B cell (primary cell): ENCODE data around the gene PARP3. TPM values are rescaled to one million over a fixed set of nuclear protein-coding genes. Genes with fewer than 3 reads are reported as not detected.

ENCODE experiments used
- ATAC-seq: fragments of 200-7000 bp; cut with Tn5 transposase; one replicate; pipeline ENCODE4 v1.10.0; 2021; ENCODE audit warnings: low read depth, mild to moderate bottlenecking, moderate number of reproducible peaks, moderate library complexity
- CTCF ChIA-PET: fragments of 350-600 bp; sonication (Branson Sonifier 250); formaldehyde crosslinking; loops from one replicate; lab custom pipeline; 2021; ENCODE audit warnings: antibody characterized with exemption, inconsistent platforms; lab: Charles Lee
- POLR2A ChIA-PET: fragments of 350-600 bp; sonication (Branson Sonifier 250); formaldehyde crosslinking; loops from one replicate; lab custom pipeline; 2021; ENCODE audit warnings: antibody characterized with exemption; lab: Charles Lee
- DNase-seq: peaks from one replicate; pipeline ENCODE4 v3.0.0; 2013
- H2AFZ ChIP-seq: 2 replicates; pipeline ENCODE4 v1.6.1; 2012; ENCODE audit warnings: mild to moderate bottlenecking, low read depth, low read length; ENCODE audit not compliant: insufficient read depth, poor library complexity, severe bottlenecking
- H3K27ac ChIP-seq, 2 donors: 1 replicate in 1 of 2; 2 replicates in 1 of 2; pipeline ENCODE4 v1.5.1; 2012 to 2013; ENCODE audit warnings: low read length in 2 of 2, mild to moderate bottlenecking in 2 of 2, moderate library complexity in 1 of 2
- H3K27me3 ChIP-seq, 4 experiments: fragments of 200-600 bp in 1 of 4; sonication (generic) in 1 of 4; replicated peaks in 1 of 4; 1 replicate in 2 of 4; 2 replicates in 2 of 4; pipeline versions ENCODE4 v1.6.1 to v1.7.0; 2013 to 2016; ENCODE audit warnings: low read length in 3 of 4, mild to moderate bottlenecking in 2 of 4, mixed read lengths in 1 of 4, moderate library complexity in 1 of 4; ENCODE audit not compliant: insufficient read depth in 4 of 4, control insufficient read depth in 3 of 4; ENCODE audit errors: control extremely low read depth in 1 of 4
- H3K36me3 ChIP-seq, 2 experiments: replicated peaks in 1 of 2; 1 replicate in 1 of 2; 2 replicates in 1 of 2; pipeline versions ENCODE4 v1.6.1 to v1.7.1; 2013; ENCODE audit warnings: low read length in 1 of 2; ENCODE audit not compliant: insufficient read depth in 2 of 2, control insufficient read depth in 1 of 2; ENCODE audit errors: control extremely low read depth in 1 of 2, extremely low read depth in 1 of 2
- H3K4me1 ChIP-seq, 2 donors: fragments of 200-600 bp in 1 of 2; sonication (generic) in 1 of 2; 1 replicate in 1 of 2; 2 replicates in 1 of 2; pipeline versions ENCODE4 v1.5.1 to v1.6.1; 2013 to 2017; ENCODE audit warnings: low read length in 2 of 2; ENCODE audit not compliant: control insufficient read depth in 2 of 2, insufficient read depth in 2 of 2
- H3K4me2 ChIP-seq: replicated peaks from 2 replicates; pipeline ENCODE3; 2012; ENCODE audit warnings: mild to moderate bottlenecking, low read depth, low read length; ENCODE audit not compliant: poor library complexity, severe bottlenecking
- H3K4me3 ChIP-seq, 5 experiments: fragments of 200-600 bp in 1 of 5; sonication (generic) in 1 of 5; 1 replicate in 3 of 5; 2 replicates in 2 of 5; pipeline versions ENCODE4 v1.5.1 to v1.7.0; 2011 to 2016; ENCODE audit warnings: low read length in 4 of 5, mild to moderate bottlenecking in 4 of 5, low read depth in 2 of 5, control low read depth in 1 of 5, moderate library complexity in 1 of 5; ENCODE audit not compliant: insufficient read depth in 1 of 5; ENCODE audit errors: control extremely low read depth in 1 of 5, extremely low read depth in 1 of 5
- H3K79me2 ChIP-seq: fragments of 200-600 bp; sonication (generic); one replicate; pipeline ENCODE4 v1.6.0; 2016; ENCODE audit warnings: low read length; ENCODE audit not compliant: control insufficient read depth, insufficient read depth
- H3K9ac ChIP-seq: fragments of 200-600 bp; sonication (generic); 2 replicates; pipeline ENCODE4 v1.6.1; 2017; ENCODE audit warnings: mild to moderate bottlenecking, low read length, moderate library complexity
- H3K9me3 ChIP-seq, 3 donors: one replicate each; pipeline versions ENCODE4 v1.6.1 to v1.7.1; 2013; ENCODE audit warnings: low read length in 2 of 3; ENCODE audit not compliant: control insufficient read depth in 2 of 3, insufficient read depth in 1 of 3; ENCODE audit errors: control extremely low read depth in 1 of 3
- H4K20me1 ChIP-seq: 2 replicates; pipeline ENCODE4 v1.6.0; 2012; ENCODE audit warnings: mild to moderate bottlenecking, low read length; ENCODE audit not compliant: insufficient read depth, control insufficient read depth, poor library complexity, severe bottlenecking
- H3K27ac Mint-ChIP-seq: one replicate; pipeline ENCODE4 v1.8.0; 2021; ENCODE audit warnings: mixed read lengths
- H3K27me3 Mint-ChIP-seq: one replicate; pipeline ENCODE4 v1.8.0; 2021; ENCODE audit warnings: mixed read lengths
- H3K4me1 Mint-ChIP-seq: one replicate; pipeline ENCODE4 v1.8.0; 2021; ENCODE audit warnings: mixed read lengths
- H3K4me3 Mint-ChIP-seq: one replicate; pipeline ENCODE4 v1.8.0; 2021; ENCODE audit warnings: mixed read lengths
- H3K9me3 Mint-ChIP-seq: one replicate; pipeline ENCODE4 v1.8.0; 2022; ENCODE audit warnings: mixed read lengths; ENCODE audit not compliant: insufficient read depth
- CTCF ChIP-seq: fragments of 200-600 bp; IDR thresholded peaks from one replicate; pipeline ENCODE4 v1.8.0; 2022; ENCODE audit warnings: antibody characterized with exemption, mild to moderate bottlenecking
- EZH2 ChIP-seq: IDR thresholded peaks from 2 replicates; pipeline ENCODE4 v1.6.1; 2012; ENCODE audit warnings: borderline replicate concordance, low read depth, mild to moderate bottlenecking, moderate library complexity, low read length; ENCODE audit not compliant: insufficient read depth, poor library complexity, severe bottlenecking
- WGBS: methylation state at CpG from one replicate; pipeline ENCODE4 v1.1.5; 2013; ENCODE audit warnings: missing lambda C conversion rate; ENCODE audit not compliant: insufficient coverage; 5-methylcytosine and 5-hydroxymethylcytosine counted together
- intact Hi-C: fragments of 100-400 bp; cut with micrococcal nuclease; formaldehyde crosslinking; loops from one replicate; pipeline ENCODE4 v1.10.0; 2022
- polyA plus RNA-seq: library from polyadenylated mRNA; depleted of rRNA; stranded (reverse); fragments of >200 nt; gene quantifications from 2 replicates; pipeline ENCODE4 v1.2.3, GENCODE V29; 2012
- total RNA-seq, 2 donors: library from RNA; stranded (reverse); fragments of 120-200 nt in 1 of 2; gene quantifications; 1 replicate in 1 of 2; 2 replicates in 1 of 2; pipeline versions ENCODE4 v1.2.3 to v1.2.4, GENCODE V29; 2013 to 2022

Gene PARP3
- total and polyA plus RNA-seq, 2 donors (not counting 1 experiment from before 2014, with no cell fraction given): 17.7 to 29.7 TPM

DNA sequence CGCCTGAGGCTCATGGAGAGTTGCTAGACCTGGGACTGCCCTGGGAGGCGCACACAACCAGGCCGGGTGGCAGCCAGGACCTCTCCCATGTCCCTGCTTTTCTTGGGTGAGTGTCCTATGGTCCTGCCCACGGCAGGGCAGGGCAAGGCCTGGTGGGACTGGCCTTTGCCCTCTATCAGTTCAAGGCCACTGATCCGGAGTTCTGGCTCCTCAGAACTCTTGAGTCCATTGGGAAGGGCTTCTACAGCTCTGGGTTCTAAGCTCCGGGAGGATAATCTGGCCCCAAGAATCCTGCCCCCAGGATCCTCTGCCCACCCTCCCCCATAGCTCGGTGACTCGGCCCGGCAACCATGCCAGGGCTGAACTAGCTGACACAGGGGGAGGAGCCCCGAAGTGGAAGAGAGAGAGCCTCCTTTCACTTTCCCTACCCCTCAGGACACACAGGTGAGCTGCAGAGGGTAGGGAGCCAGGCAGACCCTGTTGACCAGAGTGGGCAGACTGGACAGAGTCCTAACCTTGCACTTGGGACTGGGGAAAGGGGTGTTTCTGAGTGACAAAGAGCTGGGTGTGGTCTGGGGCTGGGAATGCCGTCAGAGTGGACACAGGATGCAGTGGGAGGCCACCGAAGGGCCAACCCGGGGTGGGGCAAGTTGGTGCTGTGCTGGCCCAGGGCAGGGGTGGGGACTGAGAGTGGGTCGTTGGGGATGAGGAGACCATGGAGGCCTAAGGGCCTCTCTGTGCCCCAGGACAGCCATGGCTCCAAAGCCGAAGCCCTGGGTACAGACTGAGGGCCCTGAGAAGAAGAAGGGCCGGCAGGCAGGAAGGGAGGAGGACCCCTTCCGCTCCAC lies 664 bp downstream of the PARP3 start:
- H3K9ac ChIP-seq: peak overlapping the region; percentile 78
- peak; percentile 74 for DNase-seq
- peak overlapping the region; percentile 43 to 90 (median 88) for H3K4me3 ChIP-seq
- no peaks in the 10 kb centered on the region for H3K27me3 Mint-ChIP-seq
- peaks cover 0 to 19% of the 10 kb centered on the region in 2 experiments for H3K36me3 ChIP-seq
- H3K27ac Mint-ChIP-seq: peak overlapping the region; percentile 94
- H3K27ac ChIP-seq: peak overlapping the region; percentile 72 to 74
- ChIA-PET CTCF (interaction anchor here (1.0 to 3.4 kb wide), 11 partner anchors 20 to 251 kb away, joined by 3 to 45 read pairs (median 6); partner anchors contain the start of genes ABHD14A, ABHD14B and PCBP4), POLR2A (interaction anchor here (0.6 to 2.5 kb wide), 3 partner anchors 31 to 513 kb away, joined by 3 to 13 read pairs (median 6); partner anchors contain the start of genes ABHD14A, ABHD14B, NISCH and RPL29)
- H3K27me3 ChIP-seq: no peaks in the 10 kb centered on the region
- no peak for TF ChIP-seq EZH2
- TF ChIP-seq CTCF: no peak
- H3K4me1 ChIP-seq: peaks cover 22 to 26% of the 10 kb centered on the region in 2 donors
- no peaks in the 10 kb centered on the region for H4K20me1 ChIP-seq
- H3K4me1 Mint-ChIP-seq: peaks cover 36% of the 10 kb centered on the region
- H3K4me2 ChIP-seq: peak overlapping the region; percentile 96
- no peak for ATAC-seq
- no peaks in the 10 kb centered on the region for H3K9me3 Mint-ChIP-seq
- no peaks in the 10 kb centered on the region for H3K9me3 ChIP-seq
- WGBS: 69% methylated on average over 14 of the region's 17 CpGs
- peaks cover 21% of the 10 kb centered on the region for H3K79me2 ChIP-seq
- H3K4me3 Mint-ChIP-seq: peak overlapping the region; percentile 95
- intact Hi-C loops: loop anchor here (1.0 to 5.0 kb wide), 8 partner anchors 31 to 556 kb away; partner anchors contain the start of genes ABHD14B, MANF, POC1A and RPL29
- peak overlapping the region; percentile 92 for H2AFZ ChIP-seq
